H54 (cell line): ENCODE measurements around the gene AGRN.
"Not testable (repeated sequence)": the region's sequence is repeated elsewhere in the genome, so short reads cannot be mapped to it uniquely, and the experiment has no call there.

Source experiments
- DNase-seq: peaks from one replicate; pipeline ENCODE4 v3.0.0; 2011; ENCODE audit warnings: low spot score, mixed read lengths; ENCODE audit not compliant: insufficient read length
- FAIRE-seq: peaks from 3 replicates; lab custom pipeline; 2011; peaks lifted over from hg19 to GRCh38; lab: Jason Lieb, UNC
- POLR2A ChIP-seq: IDR thresholded peaks from 2 replicates; pipeline ENCODE4 v1.6.1; 2011; ENCODE audit warnings: low read depth, mild to moderate bottlenecking, low read length

Gene AGRN

GRCh38 chr1:1047407-1047806 lies 27.5 kb downstream of the AGRN start:
- FAIRE-seq = no peak
- no peak for DNase-seq
- no peak for TF ChIP-seq POLR2A

DNA sequence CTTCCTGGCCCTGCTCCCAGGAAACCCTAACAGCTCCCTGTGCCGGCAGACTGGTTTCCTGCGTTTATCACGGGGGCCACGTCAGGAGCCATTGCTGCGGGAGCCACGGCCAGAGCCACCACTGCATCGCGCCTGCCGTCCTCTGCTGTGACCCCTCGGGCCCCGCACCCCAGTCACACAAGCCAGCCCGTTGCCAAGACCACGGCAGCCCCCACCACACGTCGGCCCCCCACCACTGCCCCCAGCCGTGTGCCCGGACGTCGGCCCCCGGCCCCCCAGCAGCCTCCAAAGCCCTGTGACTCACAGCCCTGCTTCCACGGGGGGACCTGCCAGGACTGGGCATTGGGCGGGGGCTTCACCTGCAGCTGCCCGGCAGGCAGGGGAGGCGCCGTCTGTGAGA lies 28.0 kb downstream of the AGRN start:
- no peak for TF ChIP-seq POLR2A
- DNase-seq = no peak
- no peak for FAIRE-seq

- TF ChIP-seq POLR2A = no peak
- FAIRE-seq = no peak
Observed at GRCh38 chr1:1048765-1049164, 28.8 kb downstream of the AGRN start.

DNA sequence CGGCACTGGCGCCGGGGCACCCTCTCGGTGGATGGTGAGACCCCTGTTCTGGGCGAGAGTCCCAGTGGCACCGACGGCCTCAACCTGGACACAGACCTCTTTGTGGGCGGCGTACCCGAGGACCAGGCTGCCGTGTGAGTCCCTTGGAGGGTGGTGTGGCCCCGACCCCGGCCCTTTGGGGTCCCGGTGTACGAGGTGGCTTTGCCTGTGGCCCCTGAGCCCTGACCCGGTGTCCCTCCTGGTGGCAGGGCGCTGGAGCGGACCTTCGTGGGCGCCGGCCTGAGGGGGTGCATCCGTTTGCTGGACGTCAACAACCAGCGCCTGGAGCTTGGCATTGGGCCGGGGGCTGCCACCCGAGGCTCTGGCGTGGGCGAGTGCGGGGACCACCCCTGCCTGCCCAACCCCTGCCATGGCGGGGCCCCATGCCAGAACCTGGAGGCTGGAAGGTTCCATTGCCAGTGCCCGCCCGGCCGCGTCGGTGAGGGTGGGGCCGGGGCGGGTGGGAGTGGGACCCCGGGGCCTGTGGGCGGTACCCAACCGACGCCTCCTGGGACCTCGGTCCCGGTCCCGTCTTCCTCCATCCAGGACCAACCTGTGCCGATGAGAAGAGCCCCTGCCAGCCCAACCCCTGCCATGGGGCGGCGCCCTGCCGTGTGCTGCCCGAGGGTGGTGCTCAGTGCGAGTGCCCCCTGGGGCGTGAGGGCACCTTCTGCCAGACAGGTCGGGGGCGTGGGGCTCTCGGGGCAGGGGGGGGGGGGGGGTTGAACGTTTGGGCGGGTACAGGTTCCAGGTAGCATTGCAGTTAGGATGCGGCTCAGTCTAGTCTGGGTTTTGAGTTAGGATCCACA lies 29.6 kb downstream of the AGRN start:
- FAIRE-seq = no peak
- no peak for TF ChIP-seq POLR2A
- DNase-seq = no peak

More at GRCh38 chr1:1048765-1049164, 28.8 kb downstream of the AGRN start:
- DNase-seq = no peak

DNA sequence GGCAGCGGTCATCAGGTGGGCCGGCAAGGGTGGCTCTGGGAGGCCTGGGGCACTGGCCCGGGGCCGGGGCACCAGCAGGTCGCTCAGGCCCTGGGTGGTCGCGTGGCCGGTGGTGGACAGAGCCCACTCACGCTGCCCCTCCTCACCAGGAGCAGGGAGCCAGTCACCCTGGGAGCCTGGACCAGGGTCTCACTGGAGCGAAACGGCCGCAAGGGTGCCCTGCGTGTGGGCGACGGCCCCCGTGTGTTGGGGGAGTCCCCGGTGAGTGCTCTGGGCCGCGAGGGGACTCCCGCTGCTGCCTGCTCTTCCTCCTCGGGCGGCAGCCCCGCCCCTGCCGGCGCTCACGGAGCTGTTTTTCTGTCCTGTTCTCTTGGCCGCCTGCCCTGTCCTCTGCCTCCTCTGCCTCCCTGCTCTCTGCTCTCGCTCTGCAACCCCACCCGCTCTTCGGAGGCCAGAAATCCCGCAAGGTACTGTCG lies 30.7 kb downstream of the AGRN start:
- no peak for DNase-seq
- FAIRE-seq = no peak
- no peak for TF ChIP-seq POLR2A

GRCh38 chr1:1051127-1051810 lies 31.3 kb downstream of the AGRN start:
- no peak for DNase-seq
- TF ChIP-seq POLR2A = no peak

GRCh38 chr1:1052003-1052840 lies 32.3 kb downstream of the AGRN start:
- no peak for TF ChIP-seq POLR2A
- DNase-seq = no peak
- no peak for FAIRE-seq

More at GRCh38 chr1:1051127-1051810, 31.3 kb downstream of the AGRN start:
- no peak for FAIRE-seq

- FAIRE-seq (no peak), DNase-seq (no peak)
- TF ChIP-seq POLR2A = no peak
Observed at GRCh38 chr1:1053022-1053421, 33.1 kb downstream of the AGRN start.

DNA sequence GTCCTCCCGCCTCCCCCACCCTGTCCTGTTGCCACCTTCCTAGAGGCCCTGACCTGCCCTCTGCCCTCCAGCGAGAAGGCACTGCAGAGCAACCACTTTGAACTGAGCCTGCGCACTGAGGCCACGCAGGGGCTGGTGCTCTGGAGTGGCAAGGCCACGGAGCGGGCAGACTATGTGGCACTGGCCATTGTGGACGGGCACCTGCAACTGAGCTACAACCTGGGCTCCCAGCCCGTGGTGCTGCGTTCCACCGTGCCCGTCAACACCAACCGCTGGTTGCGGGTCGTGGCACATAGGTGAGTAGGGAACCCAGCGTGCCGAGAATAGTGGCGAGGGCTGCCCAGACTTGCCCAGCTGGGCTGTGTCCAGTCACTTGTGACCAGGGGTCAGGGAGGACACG lies 33.8 kb downstream of the AGRN start:
- no peak for DNase-seq
- no peak for TF ChIP-seq POLR2A
- FAIRE-seq = no peak

DNA sequence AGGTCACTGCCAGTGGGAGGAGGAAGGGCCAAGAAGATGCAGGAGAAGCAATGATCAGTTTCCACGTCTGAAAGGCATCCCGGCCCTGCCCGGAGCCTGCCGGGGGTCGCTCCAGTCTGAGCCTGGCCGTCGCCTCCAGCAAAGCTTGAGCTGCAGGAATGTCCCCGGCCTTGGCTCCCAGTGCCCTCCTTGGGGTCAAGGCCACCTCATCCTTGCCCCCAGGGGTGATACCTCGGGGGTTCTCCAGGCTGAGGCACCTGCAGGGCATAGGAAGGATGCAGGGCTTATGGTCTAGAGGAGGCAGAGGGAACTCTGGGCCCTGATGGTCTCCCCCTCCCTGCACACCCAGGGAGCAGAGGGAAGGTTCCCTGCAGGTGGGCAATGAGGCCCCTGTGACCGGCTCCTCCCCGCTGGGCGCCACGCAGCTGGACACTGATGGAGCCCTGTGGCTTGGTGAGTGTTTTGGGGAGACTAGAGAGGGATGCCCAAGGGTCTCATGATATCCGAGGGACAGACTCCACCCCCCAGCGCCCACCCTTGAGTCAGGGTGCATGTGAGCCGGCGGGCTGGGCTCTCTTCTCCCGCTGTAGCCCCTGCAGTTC lies 34.3 kb downstream of the AGRN start:
- no peak for DNase-seq
- TF ChIP-seq POLR2A = no peak
- FAIRE-seq = no peak

GRCh38 chr1:1054971-1055370 lies 35.1 kb downstream of the AGRN start:
- FAIRE-seq (no peak), DNase-seq (no peak)
- TF ChIP-seq POLR2A = no peak

- FAIRE-seq = no peak
- TF ChIP-seq POLR2A = no peak
Observed at GRCh38 chr1:1055841-1056736, 36.2 kb downstream of the AGRN start.

GRCh38 chr1:1057769-1058087 lies 37.8 kb downstream of the AGRN start:
- not testable (repeated sequence) for DNase-seq, FAIRE-seq

More at GRCh38 chr1:1055841-1056736, 36.2 kb downstream of the AGRN start:
- DNase-seq = no peak
